ENCODE results near the gene ETHE1. TPM values are rescaled to one million over a fixed set of nuclear protein-coding genes. Genes with fewer than 3 reads are reported as not detected.

ETHE1 gene
- total and polyA plus RNA-seq, 4 donors = 30.4 to 45.1 (median 34.5) TPM

DNA sequence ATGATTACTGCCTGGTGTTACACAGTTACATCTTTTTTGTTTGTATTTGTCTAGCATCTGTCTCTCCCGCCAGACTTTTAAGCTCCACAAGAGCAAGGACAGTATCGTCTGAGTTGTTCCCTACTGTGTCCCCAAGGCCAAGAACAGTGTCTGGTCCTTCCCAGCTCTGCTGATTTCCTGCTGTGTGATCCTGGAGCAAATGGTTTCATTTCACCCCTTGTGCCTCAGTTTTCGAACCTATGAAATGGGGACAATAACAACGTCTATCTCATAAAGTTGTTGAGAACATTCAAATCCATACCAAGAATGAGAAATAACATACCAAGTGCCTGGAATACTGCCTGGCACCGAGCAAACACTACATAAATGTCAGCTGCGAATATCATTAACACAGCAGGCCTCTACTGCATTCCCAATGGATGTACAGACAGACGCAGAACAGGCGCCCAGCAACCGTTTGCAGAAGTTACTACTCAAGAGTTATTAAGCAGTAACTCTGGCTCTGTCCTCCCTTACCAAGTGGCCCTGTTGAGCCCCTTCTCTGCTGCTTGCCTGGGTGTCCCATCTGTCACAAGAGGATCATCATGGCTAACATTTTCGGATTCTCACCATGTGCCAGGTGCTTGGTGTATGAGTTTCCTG lies 36.9 kb upstream of the ETHE1 start:
- 89% methylated on average over 10 of the region's 10 CpGs for WGBS
- peaks cover 0 to 7% (median 2%) of the 10 kb centered on the region in 4 donors for H3K36me3 ChIP-seq (ENCODE audit: control insufficient read depth in 4 of 4, insufficient read depth in 3 of 4, low read depth in 1 of 4, low read length in 3 of 4)
- no peaks in the 10 kb centered on the region for H3K9me3 ChIP-seq (ENCODE audit: control insufficient read depth in 4 of 4, low read length in 3 of 4)
- TF ChIP-seq, protein P1, sequence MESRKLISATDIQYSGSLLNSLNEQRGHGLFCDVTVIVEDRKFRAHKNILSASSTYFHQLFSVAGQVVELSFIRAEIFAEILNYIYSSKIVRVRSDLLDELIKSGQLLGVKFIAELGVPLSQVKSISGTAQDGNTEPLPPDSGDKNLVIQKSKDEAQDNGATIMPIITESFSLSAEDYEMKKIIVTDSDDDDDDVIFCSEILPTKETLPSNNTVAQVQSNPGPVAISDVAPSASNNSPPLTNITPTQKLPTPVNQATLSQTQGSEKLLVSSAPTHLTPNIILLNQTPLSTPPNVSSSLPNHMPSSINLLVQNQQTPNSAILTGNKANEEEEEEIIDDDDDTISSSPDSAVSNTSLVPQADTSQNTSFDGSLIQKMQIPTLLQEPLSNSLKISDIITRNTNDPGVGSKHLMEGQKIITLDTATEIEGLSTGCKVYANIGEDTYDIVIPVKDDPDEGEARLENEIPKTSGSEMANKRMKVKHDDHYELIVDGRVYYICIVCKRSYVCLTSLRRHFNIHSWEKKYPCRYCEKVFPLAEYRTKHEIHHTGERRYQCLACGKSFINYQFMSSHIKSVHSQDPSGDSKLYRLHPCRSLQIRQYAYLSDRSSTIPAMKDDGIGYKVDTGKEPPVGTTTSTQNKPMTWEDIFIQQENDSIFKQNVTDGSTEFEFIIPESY (IDR thresholded peaks at IDR 0.05) = no peak
- TF ChIP-seq FOXA2 (IDR thresholded peaks at IDR 0.05) (no peak), SP1 (IDR thresholded peaks at IDR 0.05) (no peak), RXRA (IDR thresholded peaks at IDR 0.05) (no peak), HNF4A (conservative IDR thresholded peaks at IDR 0.05) (no peak), YY1 (IDR thresholded peaks at IDR 0.05) (no peak), FOXA1 (IDR thresholded peaks at IDR 0.05) (no peak), RAD21 (IDR thresholded peaks at IDR 0.05) (no peak), EGR1 (IDR thresholded peaks at IDR 0.05; ENCODE audit: low read depth in 2 of 2) (no peak), NR2F2 (IDR thresholded peaks at IDR 0.05) (no peak), TAF1 (conservative IDR thresholded peaks at IDR 0.05) (no peak), GABPA (IDR thresholded peaks at IDR 0.05 in 1 of 2, conservative IDR thresholded peaks at IDR 0.05 in 1 of 2) (no peak)
- TF ChIP-seq, protein P2, sequence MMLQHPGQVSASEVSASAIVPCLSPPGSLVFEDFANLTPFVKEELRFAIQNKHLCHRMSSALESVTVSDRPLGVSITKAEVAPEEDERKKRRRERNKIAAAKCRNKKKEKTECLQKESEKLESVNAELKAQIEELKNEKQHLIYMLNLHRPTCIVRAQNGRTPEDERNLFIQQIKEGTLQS (IDR thresholded peaks at IDR 0.05) = no peak
- TF ChIP-seq, protein P3, sequence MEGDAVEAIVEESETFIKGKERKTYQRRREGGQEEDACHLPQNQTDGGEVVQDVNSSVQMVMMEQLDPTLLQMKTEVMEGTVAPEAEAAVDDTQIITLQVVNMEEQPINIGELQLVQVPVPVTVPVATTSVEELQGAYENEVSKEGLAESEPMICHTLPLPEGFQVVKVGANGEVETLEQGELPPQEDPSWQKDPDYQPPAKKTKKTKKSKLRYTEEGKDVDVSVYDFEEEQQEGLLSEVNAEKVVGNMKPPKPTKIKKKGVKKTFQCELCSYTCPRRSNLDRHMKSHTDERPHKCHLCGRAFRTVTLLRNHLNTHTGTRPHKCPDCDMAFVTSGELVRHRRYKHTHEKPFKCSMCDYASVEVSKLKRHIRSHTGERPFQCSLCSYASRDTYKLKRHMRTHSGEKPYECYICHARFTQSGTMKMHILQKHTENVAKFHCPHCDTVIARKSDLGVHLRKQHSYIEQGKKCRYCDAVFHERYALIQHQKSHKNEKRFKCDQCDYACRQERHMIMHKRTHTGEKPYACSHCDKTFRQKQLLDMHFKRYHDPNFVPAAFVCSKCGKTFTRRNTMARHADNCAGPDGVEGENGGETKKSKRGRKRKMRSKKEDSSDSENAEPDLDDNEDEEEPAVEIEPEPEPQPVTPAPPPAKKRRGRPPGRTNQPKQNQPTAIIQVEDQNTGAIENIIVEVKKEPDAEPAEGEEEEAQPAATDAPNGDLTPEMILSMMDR (IDR thresholded peaks at IDR 0.05; ENCODE audit: low read depth, low read length, missing input control) = no peak
- TF ChIP-seq, protein P4, sequence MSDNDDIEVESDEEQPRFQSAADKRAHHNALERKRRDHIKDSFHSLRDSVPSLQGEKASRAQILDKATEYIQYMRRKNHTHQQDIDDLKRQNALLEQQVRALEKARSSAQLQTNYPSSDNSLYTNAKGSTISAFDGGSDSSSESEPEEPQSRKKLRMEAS (IDR thresholded peaks at IDR 0.05) = no peak
- H3K27ac ChIP-seq (ENCODE audit: low read depth in 1 of 2, low read length in 2 of 2) = peak overlapping the region in 1 of 2 donors; percentile 0
- H3K4me1 ChIP-seq (ENCODE audit: control insufficient read depth in 4 of 4, insufficient read depth in 4 of 4, low read length in 3 of 4) = no peaks in the 10 kb centered on the region
- no peak overlapping the region for H3K9ac ChIP-seq (ENCODE audit: low read depth in 1 of 2, low read length in 2 of 2)
- no peaks in the 10 kb centered on the region for H3K27me3 ChIP-seq (ENCODE audit: control insufficient read depth in 4 of 4, insufficient read depth in 4 of 4, low read length in 3 of 4)
- DNase-seq (ENCODE audit: low spot score) = no peak
- H3K4me3 ChIP-seq (ENCODE audit: low read depth in 1 of 3, low read length in 3 of 3) = no peak overlapping the region

DNA sequence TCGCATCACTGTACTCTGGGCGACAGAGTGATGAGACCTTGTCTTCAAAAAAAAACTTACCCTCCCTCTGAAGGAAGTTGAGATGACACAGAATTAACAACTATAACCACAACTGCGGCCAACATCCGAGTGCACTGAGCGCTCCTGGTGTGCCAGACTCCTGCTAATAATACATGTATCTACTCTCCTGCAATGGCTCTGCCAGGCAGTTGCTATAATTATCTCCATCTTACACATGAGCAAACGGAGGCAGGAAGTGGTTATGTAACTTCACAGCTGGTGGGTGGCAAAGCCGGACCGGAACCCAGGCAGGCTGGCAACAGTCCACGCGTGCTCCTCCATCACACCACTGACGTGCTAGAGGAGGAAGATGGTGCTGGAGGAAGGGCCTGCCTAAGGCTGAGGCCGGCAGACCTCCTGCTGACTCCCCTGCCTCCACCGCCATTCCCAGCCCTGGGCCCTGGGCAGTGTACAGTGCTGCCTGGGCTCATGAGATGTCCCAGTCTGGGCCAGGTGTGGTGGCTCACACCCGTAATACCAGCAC lies 35.8 kb upstream of the ETHE1 start:
- TF ChIP-seq SP1 (IDR thresholded peaks at IDR 0.05) = peak; percentile 29
- TF ChIP-seq, protein P5, sequence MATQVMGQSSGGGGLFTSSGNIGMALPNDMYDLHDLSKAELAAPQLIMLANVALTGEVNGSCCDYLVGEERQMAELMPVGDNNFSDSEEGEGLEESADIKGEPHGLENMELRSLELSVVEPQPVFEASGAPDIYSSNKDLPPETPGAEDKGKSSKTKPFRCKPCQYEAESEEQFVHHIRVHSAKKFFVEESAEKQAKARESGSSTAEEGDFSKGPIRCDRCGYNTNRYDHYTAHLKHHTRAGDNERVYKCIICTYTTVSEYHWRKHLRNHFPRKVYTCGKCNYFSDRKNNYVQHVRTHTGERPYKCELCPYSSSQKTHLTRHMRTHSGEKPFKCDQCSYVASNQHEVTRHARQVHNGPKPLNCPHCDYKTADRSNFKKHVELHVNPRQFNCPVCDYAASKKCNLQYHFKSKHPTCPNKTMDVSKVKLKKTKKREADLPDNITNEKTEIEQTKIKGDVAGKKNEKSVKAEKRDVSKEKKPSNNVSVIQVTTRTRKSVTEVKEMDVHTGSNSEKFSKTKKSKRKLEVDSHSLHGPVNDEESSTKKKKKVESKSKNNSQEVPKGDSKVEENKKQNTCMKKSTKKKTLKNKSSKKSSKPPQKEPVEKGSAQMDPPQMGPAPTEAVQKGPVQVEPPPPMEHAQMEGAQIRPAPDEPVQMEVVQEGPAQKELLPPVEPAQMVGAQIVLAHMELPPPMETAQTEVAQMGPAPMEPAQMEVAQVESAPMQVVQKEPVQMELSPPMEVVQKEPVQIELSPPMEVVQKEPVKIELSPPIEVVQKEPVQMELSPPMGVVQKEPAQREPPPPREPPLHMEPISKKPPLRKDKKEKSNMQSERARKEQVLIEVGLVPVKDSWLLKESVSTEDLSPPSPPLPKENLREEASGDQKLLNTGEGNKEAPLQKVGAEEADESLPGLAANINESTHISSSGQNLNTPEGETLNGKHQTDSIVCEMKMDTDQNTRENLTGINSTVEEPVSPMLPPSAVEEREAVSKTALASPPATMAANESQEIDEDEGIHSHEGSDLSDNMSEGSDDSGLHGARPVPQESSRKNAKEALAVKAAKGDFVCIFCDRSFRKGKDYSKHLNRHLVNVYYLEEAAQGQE (IDR thresholded peaks at IDR 0.05) = no peak
- no peaks in the 10 kb centered on the region for H3K4me1 ChIP-seq (ENCODE audit: control insufficient read depth in 4 of 4, insufficient read depth in 4 of 4, low read length in 3 of 4)
- H3K36me3 ChIP-seq (ENCODE audit: control insufficient read depth in 4 of 4, insufficient read depth in 3 of 4, low read depth in 1 of 4, low read length in 3 of 4) = peaks cover 0 to 7% (median 2%) of the 10 kb centered on the region in 4 donors
- peak overlapping the region; percentile 19 to 50 for H3K27ac ChIP-seq (ENCODE audit: low read depth in 1 of 2, low read length in 2 of 2)
- 69% methylated on average over 14 of the region's 14 CpGs for WGBS
- no peak overlapping the region for H3K9ac ChIP-seq (ENCODE audit: low read depth in 1 of 2, low read length in 2 of 2)
- no peaks in the 10 kb centered on the region for H3K27me3 ChIP-seq (ENCODE audit: control insufficient read depth in 4 of 4, insufficient read depth in 4 of 4, low read length in 3 of 4)
- no peaks in the 10 kb centered on the region for H3K9me3 ChIP-seq (ENCODE audit: control insufficient read depth in 4 of 4, low read length in 3 of 4)
- no peak for DNase-seq (ENCODE audit: low spot score)
- H3K4me3 ChIP-seq (ENCODE audit: low read depth in 1 of 3, low read length in 3 of 3) = no peak overlapping the region

Measured in liver (tissue), 9 donors.